Activated CD8-positive, alpha-beta T cell treated with anti-CD3 and anti-CD28 coated beads for 36 hours (primary cell): ENCODE data around the gene APEX1. TPM values are rescaled to one million over a fixed set of nuclear protein-coding genes. Genes with fewer than 3 reads are reported as not detected.

Source experiments
- ATAC-seq: fragments of 200-7000 bp; cut with Tn5 transposase; one replicate; pipeline ENCODE4 v1.10.0; 2021; ENCODE audit warnings: mild to moderate bottlenecking, moderate library complexity
- CTCF ChIA-PET: fragments of 350-600 bp; sonication (Branson Sonifier 250); formaldehyde crosslinking; loops from one replicate; lab custom pipeline; 2021; ENCODE audit warnings: antibody characterized with exemption; lab: Charles Lee
- POLR2A ChIA-PET: fragments of 350-600 bp; sonication (Branson Sonifier 250); formaldehyde crosslinking; loops from one replicate; lab custom pipeline; 2021; ENCODE audit warnings: antibody characterized with exemption; lab: Charles Lee
- DNase-seq: peaks from one replicate; pipeline ENCODE4 v3.0.0-alpha.2; 2020
- H3K27ac Mint-ChIP-seq: one replicate; pipeline ENCODE4 v1.8.0; 2021; ENCODE audit warnings: mild to moderate bottlenecking, mixed read lengths
- H3K27me3 Mint-ChIP-seq: one replicate; pipeline ENCODE4 v1.8.0; 2021; ENCODE audit warnings: mixed read lengths
- H3K36me3 Mint-ChIP-seq: one replicate; pipeline ENCODE4 v1.8.0; 2021; ENCODE audit warnings: low read depth, mixed read lengths
- H3K4me1 Mint-ChIP-seq: one replicate; pipeline ENCODE4 v1.8.0; 2021; ENCODE audit warnings: low read depth, mixed read lengths
- H3K4me3 Mint-ChIP-seq: one replicate; pipeline ENCODE4 v1.8.0; 2021; ENCODE audit warnings: mild to moderate bottlenecking, moderate library complexity, mixed read lengths
- H3K9me3 Mint-ChIP-seq: one replicate; pipeline ENCODE4 v1.8.0; 2021; ENCODE audit warnings: mixed read lengths
- CTCF ChIP-seq: fragments of 200-600 bp; IDR thresholded peaks from one replicate; pipeline ENCODE4 v1.8.0; 2022; ENCODE audit warnings: antibody characterized with exemption, mild to moderate bottlenecking
- intact Hi-C: fragments of 100-400 bp; cut with micrococcal nuclease; formaldehyde crosslinking; loops from one replicate; pipeline ENCODE4 v1.10.0; 2022
- total RNA-seq, 2 experiments: library from RNA; stranded (reverse); gene quantifications; one replicate each; pipeline ENCODE4 v1.2.3, GENCODE V29; 2021

APEX1 gene
- total RNA-seq, 2 experiments from 2014 or later = 196 to 211 TPM

DNA sequence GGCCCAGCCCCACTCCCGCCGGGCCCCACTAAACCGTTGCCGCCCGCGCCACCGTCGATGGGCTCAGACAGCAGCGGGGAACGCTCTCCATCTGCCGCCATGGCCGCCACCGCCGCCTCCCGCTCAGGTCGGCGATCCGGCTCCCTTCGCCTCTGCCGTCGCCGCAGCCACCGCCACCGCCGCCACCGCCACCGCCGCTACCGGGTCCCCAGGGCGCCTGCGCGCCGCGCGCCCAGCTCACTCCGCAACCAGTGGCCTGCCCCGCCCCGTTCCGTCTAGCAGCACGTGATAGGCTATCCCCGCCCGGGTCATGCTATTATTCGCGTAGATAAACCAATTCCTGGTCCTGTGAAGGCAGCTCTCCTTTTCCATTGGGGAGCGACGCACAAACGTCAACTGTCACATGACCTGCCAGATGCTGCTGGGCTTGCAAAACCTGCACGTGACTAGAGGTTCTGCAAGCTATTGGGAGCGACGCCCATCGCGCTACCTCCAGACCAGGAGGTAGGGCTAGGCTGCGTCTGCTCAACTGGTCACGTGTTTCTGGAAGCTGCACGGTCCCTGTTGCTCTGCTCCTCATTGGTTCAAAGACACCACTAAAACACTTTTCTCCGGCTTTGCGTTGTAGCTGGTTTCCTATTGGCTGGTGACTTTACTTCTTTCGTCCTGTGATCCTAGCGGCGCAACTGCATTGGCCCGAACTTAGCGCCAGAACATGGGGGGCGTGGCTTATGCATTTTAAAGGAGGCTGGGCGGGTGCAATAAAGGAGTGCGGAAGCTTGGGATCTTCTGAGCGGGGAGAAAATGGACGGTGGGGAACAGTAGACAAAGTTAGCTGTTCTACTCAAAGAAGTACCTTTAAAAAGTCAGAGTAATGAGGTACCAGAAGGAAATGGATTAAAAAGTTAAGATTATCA, 6.5 kb downstream of the APEX1 start, which contains the start of gene PIP4P1:
PIP4P1 (minus strand) TSS at position 210 of the 917 bp plus-strand sequence; CDS start at position 101, 109 bp downstream.
- DNase-seq = peak; percentile 99
- peak within 1 kb of the TSS; percentile 90 for H3K4me3 Mint-ChIP-seq
- H3K27ac Mint-ChIP-seq = peak within 1 kb of the TSS; percentile 98
- H3K36me3 Mint-ChIP-seq = peaks cover 21% of the 10 kb centered on the region
- no peaks in the 10 kb centered on the region for H3K27me3 Mint-ChIP-seq
- peaks cover 26% of the 10 kb centered on the region for H3K4me1 Mint-ChIP-seq
- peak; percentile 95 for ATAC-seq
- H3K9me3 Mint-ChIP-seq = no peaks in the 10 kb centered on the region
- intact Hi-C loops = loop anchor here (5.0 kb wide), 2 partner anchors 119 to 221 kb away; partner anchors contain the start of genes PARP2 and RNASE4
- ChIA-PET POLR2A (interaction anchor here (0.9 to 2.6 kb wide), 11 partner anchors 8 to 118 kb away, joined by 3 to 20 read pairs (median 4); partner anchors contain the start of genes PARP2, PNP and TEP1), CTCF (interaction anchor here (0.8 to 3.2 kb wide), 9 partner anchors 9 to 642 kb away, joined by 3 to 29 read pairs (median 4); partner anchors contain the start of gene TEP1)
- TF ChIP-seq CTCF = no peak

DNA sequence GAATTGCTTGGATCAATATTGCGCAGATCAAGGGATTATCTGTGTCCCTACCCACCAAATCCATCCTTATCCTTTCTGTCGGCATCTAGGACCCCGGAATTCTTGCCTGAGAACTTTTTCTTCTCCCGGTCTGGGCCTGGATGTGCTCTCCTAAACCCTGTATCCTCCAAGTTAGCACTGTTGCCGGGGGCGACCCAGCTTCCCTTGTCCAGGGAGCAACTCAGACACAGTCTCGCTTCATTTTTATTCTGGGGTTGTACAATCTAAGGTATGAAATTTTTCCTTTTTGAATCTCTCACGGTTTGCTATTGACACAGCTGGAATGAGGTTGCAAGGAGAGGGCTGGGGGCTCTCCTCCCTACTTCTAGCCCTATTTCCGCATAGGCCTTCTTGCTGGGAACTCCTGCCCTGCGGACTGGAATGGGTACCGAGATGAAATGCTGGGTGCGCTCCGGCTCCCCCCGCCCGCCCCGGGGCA, 13.8 kb downstream of the APEX1 start:
- Mint-ChIP-seq H3K4me3 (peak overlapping the region; percentile 86), H3K4me1 (peaks cover 27% of the 10 kb centered on the region), H3K27ac (peak overlapping the region; percentile 93), H3K9me3 (no peaks in the 10 kb centered on the region), H3K27me3 (no peaks in the 10 kb centered on the region), H3K36me3 (peaks cover 29% of the 10 kb centered on the region)
- intact Hi-C loops = no loop called here
- ChIA-PET POLR2A (interaction anchor here (1.1 to 3.7 kb wide), 9 partner anchors 8 to 142 kb away, joined by 4 to 46 read pairs (median 11); partner anchors contain the start of genes APEX1, OSGEP, PARP2 and TEP1), CTCF (interaction anchor here (1.3 to 1.5 kb wide), 3 partner anchors 53 to 141 kb away, joined by 4 to 6 read pairs (median 4); no protein-coding TSS in a partner anchor)
- DNase-seq (no peak), ATAC-seq (no peak)
- TF ChIP-seq CTCF = no peak

DNA sequence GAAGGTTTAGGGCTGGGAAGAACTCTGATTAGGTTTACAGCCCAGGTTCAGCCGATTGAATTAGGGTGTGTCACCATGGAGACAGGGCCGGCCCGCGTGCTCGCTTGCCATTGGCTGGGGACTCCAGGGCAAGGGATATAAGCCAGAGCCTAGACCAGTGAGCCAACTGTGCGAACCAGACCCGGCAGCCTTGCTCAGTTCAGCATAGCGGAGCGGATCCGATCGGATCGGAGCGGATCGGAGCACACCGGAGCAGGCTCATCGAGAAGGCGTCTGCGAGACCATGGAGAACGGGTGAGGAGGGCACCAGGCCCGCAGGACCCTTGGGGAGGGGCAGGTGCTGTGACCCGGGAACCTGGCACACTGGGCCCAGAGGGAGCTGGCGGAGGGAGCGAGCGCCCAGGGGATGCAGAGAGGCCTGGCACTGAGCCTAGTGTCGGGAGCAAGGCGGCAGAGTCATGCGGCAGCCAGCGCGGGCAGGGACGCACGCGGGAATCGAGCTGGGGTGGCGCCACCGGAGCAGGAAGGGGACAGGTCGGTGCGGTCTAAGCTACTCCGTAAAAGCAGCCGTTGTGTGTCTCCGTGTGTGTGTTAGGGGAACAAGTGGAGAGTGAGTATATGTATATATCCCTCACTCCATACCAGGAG, 14.3 kb downstream of the APEX1 start, which contains the start of gene PNP:
PNP (plus strand) TSS at position 165 of the 648 bp plus-strand sequence; CDS start at position 284, 119 bp downstream.
- peak within 1 kb of the TSS; percentile 86 for H3K4me3 Mint-ChIP-seq
- H3K27ac Mint-ChIP-seq = peak within 1 kb of the TSS; percentile 93
- H3K4me1 Mint-ChIP-seq = peaks cover 33% of the 10 kb centered on the region
- H3K9me3 Mint-ChIP-seq = no peaks in the 10 kb centered on the region
- POLR2A ChIA-PET = interaction anchor here (0.7 to 3.7 kb wide), 28 partner anchors 8 to 144 kb away, joined by 3 to 46 read pairs (median 6); partner anchors contain the start of genes APEX1, KLHL33, OSGEP and PARP2
- TF ChIP-seq CTCF = no peak
- H3K36me3 Mint-ChIP-seq = peaks cover 35% of the 10 kb centered on the region
- peak; percentile 94 for ATAC-seq
- CTCF ChIA-PET = interaction anchor here (0.8 to 1.7 kb wide), 5 partner anchors 14 to 214 kb away, joined by 3 to 6 read pairs (median 4); partner anchors contain the start of genes APEX1, OSGEP and RNASE4
- intact Hi-C loops = no loop called here
- H3K27me3 Mint-ChIP-seq = no peaks in the 10 kb centered on the region
- DNase-seq = peak; percentile 92

DNA sequence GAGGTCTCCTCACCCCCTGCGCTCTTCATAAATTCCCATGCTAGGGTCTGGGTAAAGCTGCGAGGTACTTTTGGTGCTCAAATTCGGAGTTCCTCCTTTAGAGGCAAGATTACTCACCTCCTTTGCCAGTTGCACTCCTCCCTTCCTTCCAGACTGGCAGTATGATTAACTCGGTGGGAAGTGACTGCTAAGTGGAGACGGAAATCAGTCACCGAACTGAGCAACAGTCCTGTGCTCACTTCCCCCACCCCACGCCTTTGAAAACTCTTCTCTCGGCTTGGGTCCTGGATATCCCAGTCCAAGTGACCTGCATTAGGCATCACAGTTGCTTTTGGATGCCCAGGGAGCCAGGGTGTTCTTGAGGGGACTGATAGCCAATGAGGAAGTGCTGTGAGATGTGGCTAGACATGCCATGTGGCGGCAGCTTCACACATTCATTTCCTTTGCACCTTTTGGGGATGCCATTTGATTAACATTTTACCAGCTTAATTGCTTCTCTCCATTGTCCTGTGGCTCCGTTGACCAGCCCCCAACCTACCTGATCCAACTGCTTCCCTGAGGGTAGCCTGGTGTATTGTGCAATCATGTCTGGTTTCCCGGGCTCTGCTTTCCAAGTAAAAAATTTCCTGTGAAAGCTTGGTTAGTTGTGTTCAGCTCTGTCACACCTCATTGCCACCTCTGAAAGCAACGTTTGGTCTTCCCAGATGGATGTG, 15.0 kb downstream of the APEX1 start:
- peak; percentile 49 for ATAC-seq
- Mint-ChIP-seq H3K4me1 (peaks cover 39% of the 10 kb centered on the region), H3K27ac (peak overlapping the region; percentile 93), H3K27me3 (no peaks in the 10 kb centered on the region), H3K9me3 (no peaks in the 10 kb centered on the region), H3K4me3 (peak overlapping the region; percentile 86), H3K36me3 (peaks cover 42% of the 10 kb centered on the region)
- intact Hi-C loops = no loop called here
- POLR2A ChIA-PET = interaction anchor here (0.6 to 3.7 kb wide), 30 partner anchors 9 to 143 kb away, joined by 3 to 46 read pairs (median 6); partner anchors contain the start of genes APEX1, KLHL33, OSGEP and PARP2
- CTCF ChIA-PET = interaction anchor here (0.8 to 1.7 kb wide), 5 partner anchors 15 to 214 kb away, joined by 3 to 6 read pairs (median 4); partner anchors contain the start of genes APEX1, OSGEP and RNASE4
- peak; percentile 63 for DNase-seq
- TF ChIP-seq CTCF = no peak
